Measurements from ENCODE around the gene ABHD5.
A peak's percentile ranks its signal among the peaks of the same experiment; 100 is the strongest.

The ABHD5 gene

GRCh38 chr3:43764471-43764870 is 73.7 kb downstream of the ABHD5 start:
- no peak for DNase-seq (ENCODE audit: low read depth)
- no peak for TF ChIP-seq CTCF (conservative IDR thresholded peaks at IDR 0.05; ENCODE audit: low read depth, low read length)
- no peak overlapping the region for H3K4me3 ChIP-seq (ENCODE audit: low read length)

- DNase-seq (ENCODE audit: low read depth) = no peak
- no peak overlapping the region for H3K4me3 ChIP-seq (ENCODE audit: low read length)
- TF ChIP-seq CTCF (conservative IDR thresholded peaks at IDR 0.05; ENCODE audit: low read depth, low read length) = no peak
These were observed 74.8 kb downstream of the ABHD5 start for GRCh38 chr3:43765521-43765971.

- no peak for DNase-seq (ENCODE audit: low read depth)
- H3K4me3 ChIP-seq (ENCODE audit: low read length) = no peak overlapping the region
These were observed 76.1 kb downstream of the ABHD5 start for GRCh38 chr3:43766672-43767465.

GRCh38 chr3:43768381-43768973 is 77.7 kb downstream of the ABHD5 start:
- no peak overlapping the region for H3K4me3 ChIP-seq (ENCODE audit: low read length)
- no peak for DNase-seq (ENCODE audit: low read depth)
- no peak for TF ChIP-seq CTCF (conservative IDR thresholded peaks at IDR 0.05; ENCODE audit: low read depth, low read length)

More at GRCh38 chr3:43766672-43767465, 76.1 kb downstream of the ABHD5 start:
- TF ChIP-seq CTCF (conservative IDR thresholded peaks at IDR 0.05; ENCODE audit: low read depth, low read length) = no peak

GRCh38 chr3:43769097-43769884 is 78.6 kb downstream of the ABHD5 start:
- peak; percentile 76 for DNase-seq (ENCODE audit: low read depth)
- peak overlapping the region; percentile 45 for H3K4me3 ChIP-seq (ENCODE audit: low read length)
- TF ChIP-seq CTCF (conservative IDR thresholded peaks at IDR 0.05; ENCODE audit: low read depth, low read length) = peak; percentile 91

- DNase-seq (ENCODE audit: low read depth) = no peak
- no peak for TF ChIP-seq CTCF (conservative IDR thresholded peaks at IDR 0.05; ENCODE audit: low read depth, low read length)
These were observed 79.2 kb downstream of the ABHD5 start for GRCh38 chr3:43769885-43770425.

More at GRCh38 chr3:43769885-43770425, 79.2 kb downstream of the ABHD5 start:
- H3K4me3 ChIP-seq (ENCODE audit: low read length) = peak overlapping the region; percentile 45
